ENCODE measurements around the gene GINS2.

GINS2 gene

DNA sequence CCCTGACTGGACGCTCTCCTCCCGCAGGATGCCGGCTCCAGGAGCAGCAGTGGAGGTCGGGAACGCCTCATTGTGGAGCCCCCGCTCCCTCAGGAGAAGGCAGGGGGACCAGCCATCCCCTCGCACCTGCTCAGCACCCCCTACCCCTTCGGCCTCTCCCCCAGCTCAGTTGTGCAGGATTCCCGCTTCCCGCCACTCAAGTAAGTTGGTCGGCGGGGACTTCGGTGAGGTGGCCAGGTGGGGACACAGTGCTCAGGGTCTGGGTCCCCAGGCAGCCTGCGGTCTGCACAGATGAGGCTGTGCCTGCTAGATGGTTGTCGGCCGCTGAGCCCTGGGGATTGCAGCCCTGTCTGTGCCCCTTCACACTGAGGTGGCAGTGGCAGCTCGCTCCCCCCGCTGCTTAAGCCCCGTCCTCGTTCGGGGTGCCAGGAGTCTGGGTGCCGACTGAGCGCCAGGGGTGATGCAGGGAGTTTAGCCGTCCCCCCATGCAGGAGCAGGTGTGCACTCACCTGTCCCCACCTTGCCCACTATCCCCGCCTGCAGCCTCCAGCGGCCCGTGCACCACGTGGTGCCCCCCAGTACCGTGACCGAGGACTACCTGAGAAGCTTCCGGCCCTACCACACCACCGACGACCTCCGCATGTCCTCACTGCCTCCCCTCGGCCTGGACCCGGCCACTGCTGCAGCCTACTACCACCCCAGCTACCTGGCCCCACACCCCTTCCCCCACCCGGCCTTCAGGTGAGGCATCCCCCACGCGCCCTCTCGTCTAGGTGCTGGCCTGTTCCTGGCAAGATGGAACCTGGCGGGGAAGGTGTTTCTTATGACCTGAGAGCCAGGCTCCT, 34.3 kb downstream of the GINS2 start:
- no peak for DNase-seq (ENCODE audit: low read depth in 2 of 2)

DNA sequence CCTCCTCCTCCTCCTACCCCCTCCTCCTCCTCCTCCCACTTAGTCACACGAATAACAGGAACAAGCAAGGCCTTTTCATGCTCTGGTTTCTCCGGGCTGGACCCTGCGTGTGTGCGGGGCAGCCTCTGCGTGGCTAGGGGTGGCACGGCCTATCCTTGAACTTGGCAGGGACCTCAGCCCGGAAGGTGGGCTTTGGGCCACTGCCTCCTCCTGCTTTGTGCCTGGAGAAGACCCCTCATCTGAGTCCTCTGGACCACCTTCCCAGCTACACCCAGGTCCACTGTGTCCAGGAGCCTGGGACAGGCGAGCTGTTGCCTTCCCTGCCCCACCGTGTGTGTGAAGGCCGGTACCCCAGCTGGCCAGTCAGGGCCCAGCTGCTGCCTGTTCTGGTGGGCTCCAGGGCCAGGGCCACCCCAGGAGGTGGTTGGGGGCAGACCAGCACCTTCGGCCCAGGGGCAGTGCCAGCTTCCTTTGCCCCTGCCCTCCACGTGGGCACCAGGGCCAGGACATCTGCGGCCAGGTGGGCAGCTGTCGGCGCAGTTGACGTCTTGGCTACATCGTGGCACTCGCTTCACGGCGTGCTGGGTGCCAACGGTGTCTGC, 35.4 kb downstream of the GINS2 start:
- no peak for DNase-seq (ENCODE audit: low read depth in 2 of 2)

DNA sequence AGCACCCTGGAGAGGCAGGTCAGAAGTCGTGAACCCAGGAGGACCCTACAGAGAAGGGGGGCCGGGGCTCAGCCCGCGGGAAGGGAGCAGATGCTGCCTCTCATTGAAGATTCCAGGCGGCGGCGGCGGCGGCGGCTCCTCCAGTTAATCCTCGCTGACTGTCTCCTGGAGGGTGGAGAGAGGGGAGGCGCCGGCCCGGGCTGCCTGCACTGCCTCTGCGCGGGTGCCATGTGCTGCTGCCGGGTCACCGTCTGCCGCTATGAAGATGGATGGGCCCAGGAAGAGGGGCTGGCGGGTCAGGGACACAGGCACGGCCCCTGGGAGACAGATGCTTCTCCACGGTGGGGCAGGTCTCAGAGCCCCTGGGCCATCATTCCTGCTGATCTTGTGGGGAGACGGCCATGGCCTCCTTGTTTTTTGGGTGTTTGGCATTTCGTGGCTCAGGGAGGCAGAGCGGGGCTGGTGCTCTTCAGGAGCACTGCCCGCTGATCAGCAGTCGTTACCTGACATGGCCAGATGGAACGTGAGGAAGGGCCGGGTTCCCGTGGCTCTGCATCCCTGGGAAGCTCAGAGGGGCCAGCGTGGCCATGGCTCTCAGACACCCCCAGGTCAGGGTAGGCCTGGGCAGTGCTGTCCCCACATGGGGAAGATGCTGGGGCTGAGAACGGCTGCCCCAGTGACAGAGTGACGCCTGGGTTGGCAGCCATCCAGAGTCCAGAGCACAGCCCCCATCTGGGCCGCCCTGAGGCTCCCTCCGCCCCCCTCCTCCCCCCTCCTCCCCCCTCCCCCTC, 36.1 kb downstream of the GINS2 start:
- DNase-seq (ENCODE audit: low read depth in 2 of 2), result no peak

DNA sequence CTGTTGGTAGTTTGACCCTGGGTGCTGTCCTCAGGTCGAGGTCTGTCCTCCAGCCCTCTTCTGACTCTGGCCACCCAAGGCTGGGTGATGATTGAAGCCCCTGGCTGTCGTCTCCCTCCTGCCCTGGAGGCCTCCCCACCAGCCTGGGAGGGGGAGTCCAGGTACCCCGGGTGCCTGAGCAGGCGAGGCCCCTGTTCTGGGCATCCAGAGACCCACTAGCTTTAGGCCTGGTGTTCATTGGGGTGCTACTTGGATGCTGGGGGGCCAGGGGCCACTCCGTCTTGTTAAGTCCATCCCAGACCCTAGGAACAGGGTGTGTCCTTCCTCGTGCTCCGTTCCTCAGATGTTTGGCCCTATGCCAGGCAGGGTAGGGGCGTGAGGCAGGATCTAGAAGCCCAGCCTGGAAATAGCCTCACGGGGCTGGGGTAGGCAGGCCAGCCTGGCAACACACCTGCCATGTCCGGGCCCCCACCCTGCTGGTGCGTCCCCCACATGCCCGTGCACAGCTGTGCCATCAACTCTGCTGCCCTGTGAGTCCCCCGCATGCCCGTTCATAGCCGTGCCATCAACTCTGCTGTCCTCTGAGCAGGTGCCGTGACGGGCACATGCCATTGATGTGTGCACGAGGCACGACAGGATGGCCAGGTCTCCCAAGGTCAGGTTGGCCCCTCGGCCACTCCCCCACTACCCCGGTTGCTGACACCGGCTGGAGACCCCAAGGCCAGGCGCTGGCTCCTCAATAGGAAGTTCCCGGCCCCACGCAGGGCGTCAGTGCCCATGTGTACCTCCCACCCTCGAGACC, 36.9 kb downstream of the GINS2 start:
- no peak for DNase-seq (ENCODE audit: low read depth in 2 of 2)

DNA sequence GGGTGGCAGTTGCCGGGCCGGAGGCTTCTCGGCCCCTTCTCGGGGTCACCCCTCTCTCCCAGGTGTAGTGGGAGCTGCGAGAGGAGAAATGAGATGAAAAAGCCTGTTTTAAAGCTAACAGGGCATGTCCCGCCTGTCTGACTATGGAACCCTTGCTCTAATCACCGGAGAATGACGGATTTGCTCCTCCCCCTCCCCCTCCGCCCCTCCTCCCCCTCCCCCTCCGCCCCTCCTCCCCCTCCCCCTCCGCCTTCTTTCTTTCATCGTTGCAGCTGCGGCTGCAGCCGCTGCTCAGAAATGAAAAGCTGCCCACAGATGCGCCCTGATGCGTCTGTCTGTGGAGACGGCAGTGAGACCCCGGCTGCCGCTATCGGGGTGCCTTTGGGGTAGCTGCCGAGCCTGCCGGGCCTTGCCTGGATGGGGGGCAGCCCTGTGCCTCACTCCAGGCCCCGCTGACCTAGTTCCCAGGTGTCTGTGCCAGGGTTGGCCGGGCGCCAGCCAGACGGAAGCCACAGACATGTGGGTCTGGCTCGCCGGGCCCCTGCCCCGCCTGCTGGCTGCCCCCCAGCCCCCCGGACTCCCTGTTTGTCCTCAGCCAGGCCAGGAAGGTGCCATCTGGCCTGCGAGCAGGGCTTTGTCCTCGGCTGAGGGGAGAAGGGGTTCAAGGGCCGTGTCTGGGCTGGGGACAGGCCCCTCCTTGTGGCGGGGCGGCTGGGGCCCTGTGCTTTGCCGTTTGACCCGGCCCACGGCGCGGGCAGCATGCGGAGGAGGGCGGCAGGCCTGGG, 37.7 kb downstream of the GINS2 start:
- DNase-seq (ENCODE audit: low read depth in 2 of 2), result no peak

DNA sequence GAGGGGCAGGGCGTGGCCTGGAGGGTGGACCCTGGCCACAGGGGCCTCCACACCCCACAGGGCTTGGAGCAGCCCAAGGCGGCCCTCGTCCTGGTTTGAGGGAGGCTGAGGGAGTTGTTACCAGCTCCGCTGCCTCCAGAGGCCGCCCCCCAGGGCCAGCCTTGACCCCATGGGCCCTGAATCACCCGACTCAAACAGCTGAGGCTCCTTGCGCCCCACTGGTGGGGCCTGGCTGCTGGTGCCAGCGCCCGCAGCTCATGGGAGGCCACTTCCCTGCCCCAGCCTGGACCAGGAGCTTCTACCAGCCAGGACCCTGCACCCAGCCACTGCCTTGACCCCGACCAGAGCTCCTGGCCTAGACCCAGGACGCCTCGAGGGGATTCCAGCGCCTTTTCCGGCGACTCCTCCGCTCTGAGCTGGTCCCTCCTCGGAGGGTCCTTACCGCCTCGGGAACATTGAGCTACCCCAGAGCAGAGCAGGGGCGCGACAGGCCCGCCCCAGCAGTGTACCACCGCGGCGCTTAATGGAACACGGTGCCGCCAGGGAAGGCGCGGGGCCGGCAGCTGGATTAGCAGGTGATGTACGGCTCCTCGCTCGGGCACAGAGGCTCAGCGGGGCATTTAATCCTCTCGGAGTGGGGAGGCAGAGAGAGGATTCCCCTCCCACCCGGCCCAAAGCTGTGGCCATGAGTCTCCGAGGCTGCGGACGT, 38.5 kb downstream of the GINS2 start:
- DNase-seq (ENCODE audit: low read depth in 2 of 2), result no peak

DNA sequence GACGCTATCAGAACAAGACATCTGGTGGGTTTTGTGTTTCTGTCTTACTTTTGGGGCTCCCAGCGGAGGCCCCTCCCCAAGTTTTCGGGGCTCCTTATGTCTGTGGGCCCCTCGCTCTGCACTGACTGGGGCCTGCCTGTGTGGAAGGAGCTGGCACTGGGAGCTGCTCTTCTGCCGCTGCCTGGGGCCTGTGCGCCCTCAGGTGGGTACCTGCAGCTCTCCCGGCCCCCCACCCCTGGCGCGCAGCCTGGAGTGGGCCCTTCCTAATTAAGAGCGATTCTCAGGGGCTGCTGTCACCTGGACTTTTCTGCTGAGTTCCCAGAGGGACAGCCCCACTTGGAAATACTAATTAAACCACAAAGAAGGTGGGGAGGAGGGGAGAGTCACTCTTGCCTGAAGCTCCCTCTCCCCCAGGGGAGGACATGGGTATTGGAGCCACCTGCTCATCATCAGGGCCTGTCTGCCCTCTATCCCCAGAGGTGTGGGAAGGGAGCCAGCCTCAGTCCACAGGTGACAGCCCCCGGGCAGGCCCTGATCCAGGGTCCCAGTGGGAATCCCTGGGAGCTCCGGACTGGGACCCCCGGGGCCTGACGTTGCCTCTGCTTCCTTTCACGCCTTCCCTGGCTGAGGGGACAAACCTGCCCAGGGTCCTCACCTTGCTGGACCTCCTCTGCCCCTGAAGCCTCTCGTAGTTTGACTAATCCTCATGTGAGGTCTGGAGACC, 39.2 kb downstream of the GINS2 start:
- DNase-seq (ENCODE audit: low read depth in 2 of 2), result no peak

DNA sequence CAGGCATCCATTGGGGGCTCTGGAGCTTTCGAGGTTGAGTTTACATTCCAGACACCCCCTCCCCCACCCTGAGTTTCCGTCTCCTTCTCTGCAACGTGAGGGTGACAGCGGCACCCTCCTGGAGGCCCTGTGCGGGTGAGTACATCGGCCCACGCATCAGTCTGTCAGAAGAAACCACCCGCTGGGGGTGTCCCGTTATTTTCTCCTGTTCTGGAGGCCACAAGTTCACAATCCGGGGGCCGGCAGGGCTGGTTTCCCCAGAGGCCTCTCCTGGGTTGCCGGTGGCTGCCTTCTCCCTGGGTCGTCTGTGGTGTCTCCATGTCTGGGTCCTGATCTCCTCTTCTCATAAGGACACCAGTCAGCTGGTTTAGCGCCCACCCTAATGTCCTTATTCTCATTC, 39.9 kb downstream of the GINS2 start:
- no peak for DNase-seq (ENCODE audit: low read depth in 2 of 2)

DNA sequence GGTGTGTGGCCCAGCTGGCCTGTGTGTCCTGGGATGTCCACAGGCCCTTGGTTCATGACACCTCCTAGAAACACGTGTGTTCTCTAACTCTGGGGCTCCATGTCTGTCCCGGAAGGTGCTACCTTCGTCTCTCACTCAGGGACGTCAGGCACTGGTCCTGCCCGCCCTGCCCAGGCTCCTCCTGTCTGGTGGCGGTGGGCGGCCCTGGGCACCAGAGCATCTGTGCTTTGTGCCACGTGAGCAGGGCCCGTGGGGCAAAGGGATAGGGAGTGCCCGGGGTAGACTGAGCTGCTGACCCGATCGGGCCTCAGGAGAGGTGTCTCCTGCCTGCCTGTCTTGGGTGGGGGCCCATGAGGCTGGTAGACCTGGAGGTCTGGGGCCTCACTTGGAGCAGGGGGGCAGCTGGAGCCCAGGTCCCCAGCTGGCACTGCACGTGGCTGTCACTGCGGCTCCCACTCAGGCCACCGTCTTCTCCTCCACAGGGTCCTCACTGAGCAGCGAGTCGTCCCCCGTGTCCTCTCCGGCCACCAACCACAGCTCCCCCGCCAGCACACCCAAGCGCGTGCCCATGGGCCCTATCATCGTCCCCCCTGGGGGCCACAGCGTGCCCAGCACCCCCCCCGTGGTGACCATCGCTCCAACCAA, 40.6 kb downstream of the GINS2 start:
- DNase-seq (ENCODE audit: low read depth in 2 of 2), result no peak

DNA sequence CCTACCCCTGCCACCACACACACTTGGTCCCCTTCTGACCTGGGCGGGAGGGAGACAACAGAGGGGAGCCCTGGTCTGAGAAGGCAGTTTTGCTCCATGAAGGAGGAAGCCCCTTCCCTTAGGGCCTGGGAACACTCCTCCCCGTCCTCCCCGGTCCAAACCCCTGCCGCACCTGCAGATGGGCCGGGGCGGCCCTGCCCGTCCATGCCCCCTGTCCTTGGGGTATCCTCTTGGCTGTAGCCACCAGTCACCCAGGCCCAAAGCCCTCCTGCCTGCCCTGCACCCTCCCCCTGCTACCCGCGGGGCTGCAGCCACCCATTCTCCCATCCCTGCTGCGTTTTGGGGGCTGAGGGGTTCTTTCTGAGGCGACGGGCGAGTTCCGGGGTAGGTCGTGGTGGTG, 41.8 kb downstream of the GINS2 start:
- DNase-seq (ENCODE audit: low read depth in 2 of 2), result no peak

DNA sequence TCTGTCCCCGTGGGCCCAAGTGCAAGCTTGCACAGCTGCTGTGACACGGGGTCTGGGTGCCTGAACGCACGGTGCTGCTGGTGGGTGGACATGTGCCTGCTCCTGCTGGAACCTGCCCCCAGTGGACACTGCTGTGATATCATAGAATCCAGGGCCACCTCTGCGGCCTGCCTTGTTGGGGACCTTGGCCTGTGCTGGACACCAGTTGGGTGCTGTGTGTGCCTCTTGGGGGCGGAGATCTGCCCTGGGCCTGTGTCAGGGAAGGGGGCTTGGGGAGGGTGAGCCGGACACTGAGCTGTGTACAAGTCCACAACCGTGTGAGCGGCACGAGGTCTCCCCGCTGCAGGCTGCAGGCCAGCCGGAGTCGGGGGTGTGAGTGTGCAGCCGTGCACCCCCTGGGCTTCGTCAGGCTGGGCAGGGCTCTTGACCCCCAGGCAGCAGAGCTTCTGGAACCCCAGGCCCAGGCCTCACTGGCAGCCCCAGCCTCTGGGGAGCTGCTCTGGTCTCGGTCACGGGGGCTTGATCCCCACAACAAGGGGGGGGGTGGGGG, 42.3 kb downstream of the GINS2 start:
- no peak for DNase-seq (ENCODE audit: low read depth in 2 of 2)

DNA sequence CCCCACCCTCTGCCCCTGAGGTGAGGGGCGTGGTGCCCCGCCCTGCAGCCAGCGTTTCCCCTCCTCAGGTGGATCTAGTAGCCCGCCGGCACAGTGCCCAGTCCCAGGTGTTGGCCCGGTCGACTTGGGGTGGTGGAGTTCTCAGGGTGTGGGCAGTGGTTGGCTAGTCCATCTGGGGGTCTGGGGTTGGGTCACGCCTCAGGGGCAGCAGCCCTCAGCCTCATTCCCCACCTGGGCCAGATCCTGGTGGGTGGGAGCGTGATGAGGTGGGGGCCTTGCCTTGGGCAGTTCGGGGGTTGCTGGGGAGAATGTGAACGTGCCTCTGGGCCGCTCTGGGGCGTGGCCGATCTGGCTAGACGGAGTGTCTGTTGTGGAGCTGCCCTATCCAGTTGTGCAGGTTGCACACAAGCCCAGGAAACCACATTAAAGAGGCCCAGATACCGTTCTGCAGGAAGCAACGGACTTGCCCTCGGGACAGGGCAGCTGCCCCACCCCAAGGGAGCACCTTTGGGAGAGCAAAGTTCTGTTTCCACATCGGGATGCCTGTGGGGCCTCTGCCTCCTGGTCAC, 43.6 kb downstream of the GINS2 start:
- DNase-seq (ENCODE audit: low read depth in 2 of 2), result no peak

DNA sequence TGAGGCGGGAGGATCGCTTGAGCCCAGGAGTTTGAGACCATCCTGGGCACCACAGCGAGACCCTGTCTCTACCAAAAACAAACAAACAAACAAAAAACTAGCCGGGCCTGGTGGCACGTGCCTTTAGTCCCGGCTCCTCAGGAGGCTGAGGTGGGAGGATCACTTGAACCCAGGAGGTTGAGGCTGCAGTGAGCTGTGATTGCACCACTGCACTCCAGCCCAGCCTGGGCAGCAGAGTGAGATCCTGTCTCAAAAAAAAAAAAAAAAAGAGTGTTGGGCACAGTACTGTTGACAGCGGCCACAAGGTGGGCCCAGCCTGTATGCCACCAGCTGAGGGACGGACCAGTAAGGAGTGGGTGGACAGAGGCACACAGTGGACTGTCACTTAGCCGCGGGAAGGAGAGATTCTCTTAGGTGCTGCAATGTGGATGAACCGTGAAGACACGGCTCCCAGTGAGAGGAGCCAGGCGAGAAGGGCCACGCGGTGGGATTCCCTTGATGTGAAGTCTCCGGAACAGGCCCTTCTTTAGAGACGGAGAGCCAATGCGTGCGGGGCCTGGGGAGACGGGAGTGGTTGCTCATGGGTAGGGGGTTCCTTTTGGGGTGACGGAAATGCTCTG, 44.6 kb downstream of the GINS2 start:
- DNase-seq (ENCODE audit: low read depth in 2 of 2), result no peak

DNA sequence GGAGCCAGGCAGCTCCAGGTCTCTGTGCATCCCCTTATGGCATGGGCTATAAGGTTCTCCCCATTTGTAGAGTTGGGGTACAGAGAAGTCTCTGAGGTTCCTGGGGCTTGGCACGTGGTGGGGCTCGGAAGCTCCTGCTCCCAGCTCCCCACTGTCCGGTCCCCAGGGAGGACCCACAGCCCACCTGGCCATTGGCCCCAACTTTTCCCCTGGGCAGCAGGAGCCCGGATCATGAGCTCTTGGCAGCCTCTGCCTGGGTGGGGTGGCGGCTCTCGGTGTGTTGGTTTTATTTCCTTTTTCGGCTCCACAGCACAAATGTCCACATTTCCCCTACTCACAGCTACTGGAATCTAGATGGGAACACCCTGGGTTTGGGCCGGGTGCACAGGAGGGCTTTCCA, 45.1 kb downstream of the GINS2 start:
- DNase-seq (ENCODE audit: low read depth in 2 of 2), result no peak

DNA sequence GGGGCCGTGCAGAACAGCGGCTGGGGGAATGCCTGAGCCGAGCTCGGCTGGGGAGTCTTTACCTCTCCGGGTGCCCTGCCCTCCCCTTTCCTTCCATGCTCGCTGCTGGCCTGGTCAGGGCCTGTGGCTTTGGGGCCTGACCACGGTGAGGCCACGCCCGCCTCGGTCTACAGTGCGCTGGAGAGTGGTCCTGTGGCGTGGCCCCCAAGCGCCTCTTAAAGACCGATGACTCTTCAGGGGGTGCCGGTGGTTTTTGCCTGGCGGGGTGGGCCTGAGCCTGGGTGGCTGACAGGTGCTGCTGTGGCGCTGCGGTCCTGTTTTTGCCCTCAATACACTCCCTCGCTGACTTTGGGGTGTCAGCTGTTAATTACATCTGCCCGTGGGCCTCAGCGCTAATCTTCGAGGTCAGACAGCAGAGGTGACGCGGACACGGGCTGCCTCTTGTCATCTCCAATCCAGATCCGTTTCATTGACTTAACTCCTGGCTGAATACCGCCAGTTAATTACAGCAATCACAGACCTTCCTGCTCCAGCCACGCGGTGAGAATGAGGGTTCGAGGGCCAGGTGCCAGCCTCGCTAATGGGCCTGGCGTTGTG, 45.9 kb downstream of the GINS2 start:
- no peak for DNase-seq (ENCODE audit: low read depth in 2 of 2)

DNA sequence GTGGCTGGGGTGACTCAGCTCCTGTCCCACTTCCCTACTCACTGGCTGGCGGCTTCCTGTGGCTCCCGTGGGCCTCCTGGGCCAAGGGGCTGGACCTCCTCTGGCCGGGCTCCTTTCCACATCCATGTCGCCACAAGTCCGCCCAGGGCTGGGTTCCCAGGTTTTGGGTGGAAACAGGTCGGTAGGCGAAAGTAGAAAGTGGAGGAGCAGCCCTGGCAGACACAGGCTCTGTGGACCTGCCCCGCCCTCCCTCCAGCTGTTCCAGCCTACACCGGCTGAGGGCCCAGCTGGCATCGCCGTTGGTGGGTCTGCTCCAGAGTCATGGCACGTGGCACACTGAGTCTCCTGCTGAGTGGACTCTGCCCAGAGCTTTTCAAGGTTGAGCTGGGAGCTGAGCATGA, 47.0 kb downstream of the GINS2 start:
- no peak for DNase-seq (ENCODE audit: low read depth in 2 of 2)

DNA sequence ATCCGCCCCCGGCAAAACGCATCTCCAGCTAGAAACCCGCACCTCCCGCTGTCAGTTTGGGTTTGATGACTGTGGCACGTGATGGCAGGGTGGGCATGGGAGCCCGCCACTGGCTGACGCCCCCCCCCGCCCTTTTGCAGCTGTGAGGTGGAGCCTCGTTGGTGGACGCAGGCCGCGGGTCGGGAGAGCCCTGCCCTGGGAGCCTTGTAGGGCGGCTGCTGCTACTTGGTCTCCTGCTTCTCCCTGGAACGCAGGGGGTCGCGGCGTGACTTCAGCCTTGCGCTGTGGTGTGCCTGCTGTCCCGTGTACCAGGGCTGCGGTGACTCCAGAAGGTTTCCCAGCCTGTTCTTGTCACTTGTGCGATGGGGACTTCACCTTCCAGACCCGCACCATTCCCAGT, 47.4 kb downstream of the GINS2 start:
- DNase-seq (ENCODE audit: low read depth in 2 of 2), result no peak

DNA sequence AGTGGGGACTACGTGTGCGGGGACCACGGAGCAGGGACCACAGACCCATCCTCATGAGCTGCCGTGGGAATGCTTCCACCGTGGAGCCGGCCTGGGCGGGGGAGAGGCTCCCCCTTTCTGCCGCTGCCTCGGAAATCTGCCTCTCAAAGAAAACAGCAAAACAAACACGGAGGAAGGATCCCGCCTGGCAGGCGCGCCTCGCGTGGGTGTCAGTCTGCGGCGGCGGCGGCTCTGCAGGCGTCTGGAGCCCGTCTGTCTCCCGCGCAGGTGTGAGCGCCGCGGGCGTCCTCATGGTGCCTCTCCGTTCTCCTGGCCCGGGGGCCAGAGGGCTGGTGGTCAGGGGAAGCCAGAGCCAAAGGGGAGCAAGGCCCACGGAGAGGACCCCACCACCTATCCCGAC, 48.2 kb downstream of the GINS2 start:
- no peak for DNase-seq (ENCODE audit: low read depth in 2 of 2)
